H9 (cell line): ENCODE data around the gene MTARC2. TPM values are rescaled to one million over a fixed set of nuclear protein-coding genes. Genes with fewer than 3 reads are reported as not detected.

Experiments used
- DNase-seq: peaks from one replicate; pipeline ENCODE4 v3.0.0-alpha.2; 2017
- H2AFZ ChIP-seq: one replicate; pipeline ENCODE4 v1.6.1; 2013; ENCODE audit warnings: mild to moderate bottlenecking, low read length, control low read depth, moderate library complexity
- H2AK5ac ChIP-seq: 2 replicates; pipeline ENCODE4 v1.6.1; 2013; ENCODE audit warnings: low read length, control low read depth, mixed read lengths; ENCODE audit not compliant: insufficient read length
- H2BK120ac ChIP-seq: one replicate; pipeline ENCODE4 v1.6.1; 2013; ENCODE audit warnings: low read depth, mild to moderate bottlenecking, low read length, control low read depth, inconsistent platforms; ENCODE audit not compliant: poor library complexity, severe bottlenecking
- H2BK12ac ChIP-seq: 2 replicates; pipeline ENCODE4 v1.6.1; 2013; ENCODE audit warnings: low read length, control low read depth, mixed read lengths, low read depth; ENCODE audit not compliant: insufficient read length
- H2BK15ac ChIP-seq: 2 replicates; pipeline ENCODE4 v1.6.1; 2013; ENCODE audit warnings: low read depth, low read length, control low read depth
- H2BK20ac ChIP-seq: one replicate; pipeline ENCODE4 v1.6.1; 2013; ENCODE audit warnings: low read depth, mild to moderate bottlenecking, low read length, control low read depth, inconsistent platforms; ENCODE audit not compliant: poor library complexity, severe bottlenecking
- H2BK5ac ChIP-seq: 2 replicates; pipeline ENCODE4 v1.6.1; 2013; ENCODE audit warnings: low read length, control low read depth, mixed read lengths; ENCODE audit not compliant: insufficient read length
- H3K14ac ChIP-seq: 2 replicates; pipeline ENCODE4 v1.6.1; 2013; ENCODE audit warnings: low read length, control low read depth; ENCODE audit not compliant: insufficient read depth
- H3K18ac ChIP-seq: 2 replicates; pipeline ENCODE4 v1.6.1; 2013; ENCODE audit warnings: low read depth, mild to moderate bottlenecking, mixed read lengths, low read length, control low read depth; ENCODE audit not compliant: insufficient read length
- H3K23ac ChIP-seq: 2 replicates; pipeline ENCODE4 v1.6.1; 2013; ENCODE audit warnings: low read length, control low read depth, mixed read lengths, low read depth; ENCODE audit not compliant: insufficient read length
- H3K23me2 ChIP-seq: 2 replicates; pipeline ENCODE4 v1.6.1; 2013; ENCODE audit warnings: low read depth, mild to moderate bottlenecking, mixed read lengths, low read length, control low read depth; ENCODE audit not compliant: insufficient read length, poor library complexity, severe bottlenecking
- H3K27ac ChIP-seq: 2 replicates; pipeline ENCODE4 v1.5.1; 2013; ENCODE audit warnings: low read length, control low read depth, mixed read lengths, low read depth; ENCODE audit not compliant: insufficient read length
- H3K27me3 ChIP-seq: 2 replicates; pipeline ENCODE4 v1.6.1; 2013; ENCODE audit warnings: low read length, control low read depth, inconsistent platforms; ENCODE audit not compliant: insufficient read depth
- H3K4ac ChIP-seq: 2 replicates; pipeline ENCODE4 v1.6.1; 2013; ENCODE audit warnings: low read depth, mild to moderate bottlenecking, control low read depth, inconsistent platforms, low read length, moderate library complexity
- H3K4me1 ChIP-seq: 2 replicates; pipeline ENCODE4 v1.6.1; 2013; ENCODE audit warnings: low read length, control low read depth, inconsistent platforms; ENCODE audit not compliant: insufficient read depth
- H3K4me2 ChIP-seq: 2 replicates; pipeline ENCODE4 v1.6.1; 2013; ENCODE audit warnings: low read length, control low read depth, mixed read lengths; ENCODE audit not compliant: insufficient read length, insufficient read depth
- H3K56ac ChIP-seq: 2 replicates; pipeline ENCODE4 v1.6.1; 2013; ENCODE audit warnings: low read depth, mild to moderate bottlenecking, mixed read lengths, low read length, control low read depth; ENCODE audit not compliant: insufficient read length
- H3K79me1 ChIP-seq: 2 replicates; pipeline ENCODE4 v1.6.1; 2013; ENCODE audit warnings: low read depth, mild to moderate bottlenecking, moderate library complexity, low read length, control low read depth, inconsistent platforms; ENCODE audit not compliant: insufficient read depth, poor library complexity, severe bottlenecking
- H3K79me2 ChIP-seq: 2 replicates; pipeline ENCODE4 v1.6.1; 2013; ENCODE audit warnings: low read length, control low read depth, inconsistent platforms; ENCODE audit not compliant: insufficient read depth
- H3K9ac ChIP-seq: 2 replicates; pipeline ENCODE4 v1.6.1; 2013; ENCODE audit warnings: low read length, control low read depth, mixed read lengths; ENCODE audit not compliant: insufficient read length; ENCODE audit errors: extremely low read depth
- H3K9me3 ChIP-seq: one replicate; pipeline ENCODE4 v1.6.1; 2013; ENCODE audit warnings: low read depth, low read length, inconsistent platforms; ENCODE audit not compliant: control insufficient read depth
- H3T11ph ChIP-seq: one replicate; pipeline ENCODE4 v1.6.1; 2013; ENCODE audit warnings: mild to moderate bottlenecking, low read length, control low read depth, inconsistent platforms
- H4K20me1 ChIP-seq: one replicate; pipeline ENCODE4 v1.6.1; 2013; ENCODE audit not compliant: control insufficient read depth, insufficient read length, insufficient read depth
- H4K5ac ChIP-seq: 2 replicates; pipeline ENCODE4 v1.6.1; 2013; ENCODE audit warnings: low read depth, mild to moderate bottlenecking, mixed read lengths, low read length, control low read depth; ENCODE audit not compliant: insufficient read length
- H4K8ac ChIP-seq: replicated peaks from 2 replicates; pipeline ENCODE4 v1.6.1; 2013; ENCODE audit warnings: low read length, control low read depth, mixed read lengths, low read depth; ENCODE audit not compliant: insufficient read length
- H4K91ac ChIP-seq: 2 replicates; pipeline ENCODE4 v1.6.1; 2013; ENCODE audit warnings: low read depth, mild to moderate bottlenecking, moderate library complexity, mixed read lengths, low read length, control low read depth; ENCODE audit not compliant: insufficient read length
- H3K27ac Mint-ChIP-seq, 3 experiments: 2 replicates in 2 of 3; 3 replicates in 1 of 3; pipeline ENCODE4 v1.8.0; 2020 to 2021; ENCODE audit warnings: mixed read lengths in 3 of 3, mild to moderate bottlenecking in 1 of 3, moderate library complexity in 1 of 3
- H3K27me3 Mint-ChIP-seq: 2 replicates; pipeline ENCODE4 v1.8.0; 2021; ENCODE audit warnings: low read depth, mild to moderate bottlenecking, moderate library complexity, mixed read lengths
- H3K36me3 Mint-ChIP-seq, 3 experiments: 2 replicates in 2 of 3; 3 replicates in 1 of 3; pipeline ENCODE4 v1.8.0; 2020 to 2021; ENCODE audit warnings: low read depth in 3 of 3, mixed read lengths in 3 of 3; ENCODE audit not compliant: insufficient read depth in 1 of 3
- H3K4me1 Mint-ChIP-seq, 2 experiments: 2 replicates each; pipeline ENCODE4 v1.8.0; 2020; ENCODE audit warnings: mixed read lengths in 2 of 2
- H3K4me3 Mint-ChIP-seq, 2 experiments: 2 replicates in 1 of 2; 3 replicates in 1 of 2; pipeline ENCODE4 v1.8.0; 2020 to 2021; ENCODE audit warnings: mild to moderate bottlenecking in 2 of 2, mixed read lengths in 2 of 2, moderate library complexity in 1 of 2
- H3K9me3 Mint-ChIP-seq, 2 experiments: 2 replicates in 1 of 2; 3 replicates in 1 of 2; pipeline ENCODE4 v1.8.0; 2020; ENCODE audit warnings: mild to moderate bottlenecking in 2 of 2, mixed read lengths in 2 of 2, moderate library complexity in 1 of 2
- CTCF ChIP-seq: fragments of 200-600 bp; sonication (generic); conservative IDR thresholded peaks from 3 replicates; pipeline ENCODE4 v1.8.0; 2021; ENCODE audit warnings: antibody characterized with exemption, mild to moderate bottlenecking
- WGBS: extraction: QIAGEN DNeasy Blood & Tissue Kit; methylation state at CpG from one replicate; pipeline ENCODE4 v1.1.7; 2013; ENCODE audit warnings: missing lambda C conversion rate, low lambda C conversion rate, mixed read lengths; ENCODE audit not compliant: insufficient read length; ENCODE audit errors: extremely low coverage; 5-methylcytosine and 5-hydroxymethylcytosine counted together
- total RNA-seq: library from RNA; stranded (reverse); gene quantifications from 2 replicates; pipeline ENCODE4 v1.2.1, GENCODE V29; 2021

The MTARC2 gene
- total RNA-seq, 1 experiment from 2014 or later, result 7.7 TPM

- H3K23ac ChIP-seq, result no peak overlapping the region
- Mint-ChIP-seq H3K4me3 (no peak overlapping the region), H3K36me3 (no peaks in the 10 kb centered on the region), H3K27me3 (peaks cover 2% of the 10 kb centered on the region), H3K27ac (no peak overlapping the region), H3K9me3 (no peaks in the 10 kb centered on the region), H3K4me1 (peaks cover 27 to 32% of the 10 kb centered on the region in 2 experiments)
- H2BK5ac ChIP-seq, result no peak overlapping the region
- no peak for DNase-seq
- H2BK120ac ChIP-seq, result no peak overlapping the region
- no peak overlapping the region for H4K8ac ChIP-seq
- no peak overlapping the region for H4K5ac ChIP-seq
- no peak overlapping the region for H4K91ac ChIP-seq
- H3K79me1 ChIP-seq, result no peaks in the 10 kb centered on the region
- TF ChIP-seq CTCF, result no peak
- no peak overlapping the region for H2BK20ac ChIP-seq
- no peaks in the 10 kb centered on the region for H3K4me1 ChIP-seq
- no peaks in the 10 kb centered on the region for H3K23me2 ChIP-seq
- H3K79me2 ChIP-seq, result no peaks in the 10 kb centered on the region
- no peak overlapping the region for H3K18ac ChIP-seq
- H2BK15ac ChIP-seq, result no peak overlapping the region
- H3K4me2 ChIP-seq, result no peak overlapping the region
- no CpG with 5 or more reads among the region's 7 CpGs for WGBS
- H3K56ac ChIP-seq, result no peak overlapping the region
- H3K27ac ChIP-seq, result no peak overlapping the region
- no peaks in the 10 kb centered on the region for H4K20me1 ChIP-seq
- no peak overlapping the region for H2AK5ac ChIP-seq
- H3K14ac ChIP-seq, result no peak overlapping the region
- no peaks in the 10 kb centered on the region for H3K27me3 ChIP-seq
- no peak overlapping the region for H3K9ac ChIP-seq
- H2BK12ac ChIP-seq, result no peak overlapping the region
- H3T11ph ChIP-seq, result no peak overlapping the region
- H3K9me3 ChIP-seq, result no peaks in the 10 kb centered on the region
- no peak overlapping the region for H2AFZ ChIP-seq
- H3K4ac ChIP-seq, result no peak overlapping the region
Measured at GRCh38 chr1:220705782-220706181, 42.3 kb upstream of the MTARC2 start.
